ENCODE results near the gene PRR35.

The PRR35 gene

GRCh38 chr16:524274-525040 lies 35.7 kb upstream of the PRR35 start:
- Mint-ChIP-seq H3K4me1 (ENCODE audit: low read depth) (peaks cover 12% of the 10 kb centered on the region), H3K27me3 (no peaks in the 10 kb centered on the region), H3K36me3 (peaks cover 2% of the 10 kb centered on the region), H3K4me3 (peak overlapping the region; percentile 92), H3K27ac (peak overlapping the region; percentile 100), H3K9me3 (ENCODE audit: low read depth) (no peaks in the 10 kb centered on the region)

GRCh38 chr16:525123-525519 lies 35.1 kb upstream of the PRR35 start:
- H3K4me3 Mint-ChIP-seq, result peak overlapping the region; percentile 92
- H3K27ac Mint-ChIP-seq, result peak overlapping the region; percentile 100

GRCh38 chr16:525520-526180 lies 34.5 kb upstream of the PRR35 start:
- peaks cover 17% of the 10 kb centered on the region for H3K4me1 Mint-ChIP-seq (ENCODE audit: low read depth)
- no peaks in the 10 kb centered on the region for H3K9me3 Mint-ChIP-seq (ENCODE audit: low read depth)
- H3K4me3 Mint-ChIP-seq, result peak overlapping the region; percentile 92
- H3K36me3 Mint-ChIP-seq, result peaks cover 2% of the 10 kb centered on the region
- no peaks in the 10 kb centered on the region for H3K27me3 Mint-ChIP-seq
- H3K27ac Mint-ChIP-seq, result peak overlapping the region; percentile 100

More at GRCh38 chr16:525123-525519, 35.1 kb upstream of the PRR35 start:
- Mint-ChIP-seq H3K27me3 (no peaks in the 10 kb centered on the region), H3K9me3 (ENCODE audit: low read depth) (no peaks in the 10 kb centered on the region), H3K36me3 (peaks cover 2% of the 10 kb centered on the region), H3K4me1 (ENCODE audit: low read depth) (peaks cover 16% of the 10 kb centered on the region)

- peak overlapping the region; percentile 100 for H3K27ac Mint-ChIP-seq
- peaks cover 17% of the 10 kb centered on the region for H3K4me1 Mint-ChIP-seq (ENCODE audit: low read depth)
- no peaks in the 10 kb centered on the region for H3K9me3 Mint-ChIP-seq (ENCODE audit: low read depth)
- peaks cover 2% of the 10 kb centered on the region for H3K36me3 Mint-ChIP-seq
- H3K27me3 Mint-ChIP-seq, result no peaks in the 10 kb centered on the region
- H3K4me3 Mint-ChIP-seq, result peak overlapping the region; percentile 92
Measured at GRCh38 chr16:526181-527014, 33.8 kb upstream of the PRR35 start.

GRCh38 chr16:527015-527903 lies 32.9 kb upstream of the PRR35 start, which contains the start of gene CAPN15:
CAPN15 (plus strand) TSS chr16:527712; CDS start chr16:546839, 19,127 bp downstream.
- H3K4me3 Mint-ChIP-seq, result peak within 1 kb of the TSS; percentile 94
- H3K9me3 Mint-ChIP-seq (ENCODE audit: low read depth), result no peaks in the 10 kb centered on the region
- no peaks in the 10 kb centered on the region for H3K27me3 Mint-ChIP-seq
- H3K4me1 Mint-ChIP-seq (ENCODE audit: low read depth), result peaks cover 17% of the 10 kb centered on the region
- peaks cover 2% of the 10 kb centered on the region for H3K36me3 Mint-ChIP-seq
- H3K27ac Mint-ChIP-seq, result peak within 1 kb of the TSS; percentile 100

- Mint-ChIP-seq H3K4me1 (ENCODE audit: low read depth) (peaks cover 17% of the 10 kb centered on the region), H3K9me3 (ENCODE audit: low read depth) (no peaks in the 10 kb centered on the region)
Measured at GRCh38 chr16:528111-529011, 31.8 kb upstream of the PRR35 start.

GRCh38 chr16:529012-529575 lies 31.1 kb upstream of the PRR35 start:
- Mint-ChIP-seq H3K36me3 (peaks cover 2% of the 10 kb centered on the region), H3K4me1 (ENCODE audit: low read depth) (peaks cover 17% of the 10 kb centered on the region), H3K4me3 (peak overlapping the region; percentile 94), H3K27me3 (no peaks in the 10 kb centered on the region), H3K9me3 (ENCODE audit: low read depth) (no peaks in the 10 kb centered on the region), H3K27ac (peak overlapping the region; percentile 92)

More at GRCh38 chr16:528111-529011, 31.8 kb upstream of the PRR35 start:
- H3K27ac Mint-ChIP-seq, result peak overlapping the region; percentile 92
- peak overlapping the region; percentile 94 for H3K4me3 Mint-ChIP-seq
- H3K27me3 Mint-ChIP-seq, result no peaks in the 10 kb centered on the region
- H3K36me3 Mint-ChIP-seq, result peaks cover 2% of the 10 kb centered on the region

GRCh38 chr16:530111-530817 lies 29.9 kb upstream of the PRR35 start:
- Mint-ChIP-seq H3K36me3 (peaks cover 2% of the 10 kb centered on the region), H3K27ac (peak overlapping the region; percentile 16)

GRCh38 chr16:531494-532125 lies 28.6 kb upstream of the PRR35 start:
- Mint-ChIP-seq H3K4me3 (no peak overlapping the region), H3K27ac (no peak overlapping the region), H3K9me3 (ENCODE audit: low read depth) (no peaks in the 10 kb centered on the region), H3K36me3 (no peaks in the 10 kb centered on the region), H3K27me3 (no peaks in the 10 kb centered on the region), H3K4me1 (ENCODE audit: low read depth) (peaks cover 5% of the 10 kb centered on the region)

More at GRCh38 chr16:530111-530817, 29.9 kb upstream of the PRR35 start:
- Mint-ChIP-seq H3K4me3 (peak overlapping the region; percentile 94), H3K27me3 (no peaks in the 10 kb centered on the region), H3K4me1 (ENCODE audit: low read depth) (peaks cover 13% of the 10 kb centered on the region), H3K9me3 (ENCODE audit: low read depth) (no peaks in the 10 kb centered on the region)

GRCh38 chr16:533391-534123 lies 26.6 kb upstream of the PRR35 start:
- Mint-ChIP-seq H3K36me3 (no peaks in the 10 kb centered on the region), H3K27ac (no peak overlapping the region), H3K9me3 (ENCODE audit: low read depth) (no peaks in the 10 kb centered on the region), H3K27me3 (no peaks in the 10 kb centered on the region), H3K4me3 (no peak overlapping the region), H3K4me1 (ENCODE audit: low read depth) (peaks cover 5% of the 10 kb centered on the region)

- no peaks in the 10 kb centered on the region for H3K27me3 Mint-ChIP-seq
- no peaks in the 10 kb centered on the region for H3K9me3 Mint-ChIP-seq (ENCODE audit: low read depth)
- no peak overlapping the region for H3K27ac Mint-ChIP-seq
- no peak overlapping the region for H3K4me3 Mint-ChIP-seq
- no peaks in the 10 kb centered on the region for H3K36me3 Mint-ChIP-seq
- H3K4me1 Mint-ChIP-seq (ENCODE audit: low read depth), result peaks cover 5% of the 10 kb centered on the region
Measured at GRCh38 chr16:534135-534534, 26.1 kb upstream of the PRR35 start.

Data from activated naive CD8-positive, alpha-beta T cell (primary cell).